ENCODE measurements around the gene GRIA3.

Gene GRIA3

GRCh38 chrX:123184219-123184865, at the start of gene GRIA3:
Gene GRIA3 (plus strand): TSS chrX:123184278. CDS start chrX:123184536, 258 bp downstream.
- no peak for DNase-seq (ENCODE audit: low read depth in 2 of 2, low spot score in 1 of 2)

GRCh38 chrX:123138473-123138872, 45.6 kb upstream of the GRIA3 start:
- no peak for DNase-seq (ENCODE audit: low read depth in 2 of 2, low spot score in 1 of 2)

GRCh38 chrX:123140454-123140853, 43.6 kb upstream of the GRIA3 start:
- no peak for DNase-seq (ENCODE audit: low read depth in 2 of 2, low spot score in 1 of 2)

GRCh38 chrX:123140904-123141303, 43.2 kb upstream of the GRIA3 start:
- no peak for DNase-seq (ENCODE audit: low read depth in 2 of 2, low spot score in 1 of 2)

GRCh38 chrX:123153846-123154335, 30.2 kb upstream of the GRIA3 start:
- DNase-seq (ENCODE audit: low read depth in 2 of 2, low spot score in 1 of 2) = no peak

- DNase-seq (ENCODE audit: low read depth in 2 of 2, low spot score in 1 of 2) = no peak
Observed at GRCh38 chrX:123155327-123155726, 28.8 kb upstream of the GRIA3 start.

- DNase-seq (ENCODE audit: low read depth in 2 of 2, low spot score in 1 of 2) = no peak
Observed at GRCh38 chrX:123157586-123157985, 26.5 kb upstream of the GRIA3 start.

GRCh38 chrX:123159403-123159802, 24.7 kb upstream of the GRIA3 start:
- no peak for DNase-seq (ENCODE audit: low read depth in 2 of 2, low spot score in 1 of 2)

GRCh38 chrX:123167621-123168020, 16.5 kb upstream of the GRIA3 start:
- DNase-seq (ENCODE audit: low read depth in 2 of 2, low spot score in 1 of 2) = no peak

- DNase-seq (ENCODE audit: low read depth in 2 of 2, low spot score in 1 of 2) = no peak
Observed at GRCh38 chrX:123169247-123169901, 14.7 kb upstream of the GRIA3 start.

- no peak for DNase-seq (ENCODE audit: low read depth in 2 of 2, low spot score in 1 of 2)
Observed at GRCh38 chrX:123170546-123170945, 13.5 kb upstream of the GRIA3 start.

- DNase-seq (ENCODE audit: low read depth in 2 of 2, low spot score in 1 of 2) = no peak
Observed at GRCh38 chrX:123171781-123172180, 12.3 kb upstream of the GRIA3 start.

GRCh38 chrX:123172869-123173268, 11.2 kb upstream of the GRIA3 start:
- DNase-seq (ENCODE audit: low read depth in 2 of 2, low spot score in 1 of 2) = no peak

- no peak for DNase-seq (ENCODE audit: low read depth in 2 of 2, low spot score in 1 of 2)
Observed at GRCh38 chrX:123173833-123174232, 10.2 kb upstream of the GRIA3 start.

GRCh38 chrX:123175366-123176122, 8.5 kb upstream of the GRIA3 start:
- DNase-seq (ENCODE audit: low read depth in 2 of 2, low spot score in 1 of 2) = no peak

GRCh38 chrX:123181233-123181914, 2.7 kb upstream of the GRIA3 start:
- no peak for DNase-seq (ENCODE audit: low read depth in 2 of 2, low spot score in 1 of 2)

- DNase-seq (ENCODE audit: low read depth in 2 of 2, low spot score in 1 of 2) = no peak
Observed at GRCh38 chrX:123184866-123185276, 793 bp downstream of the GRIA3 start.

GRCh38 chrX:123185721-123186120, 1.6 kb downstream of the GRIA3 start:
- no peak for DNase-seq (ENCODE audit: low read depth in 2 of 2, low spot score in 1 of 2)

GRCh38 chrX:123186801-123187200, 2.7 kb downstream of the GRIA3 start:
- no peak for DNase-seq (ENCODE audit: low read depth in 2 of 2, low spot score in 1 of 2)

GRCh38 chrX:123188081-123188480, 4.0 kb downstream of the GRIA3 start:
- no peak for DNase-seq (ENCODE audit: low read depth in 2 of 2, low spot score in 1 of 2)

- DNase-seq (ENCODE audit: low read depth in 2 of 2, low spot score in 1 of 2) = no peak
Observed at GRCh38 chrX:123189338-123189737, 5.3 kb downstream of the GRIA3 start.

Data from stimulated activated CD8-positive, alpha-beta memory T cell treated with anti-CD3 and anti-CD28 coated beads, Interleukin-4, amount 100 ng/mL, for 4 hours (primary cell).